Stimulated activated CD4-positive, alpha-beta T cell treated with anti-CD3 and anti-CD28 coated beads, TNF-alpha, amount 100 ng/mL, for 4 hours (primary cell): Measurements from ENCODE around the gene TRPV3.
"Not testable (repeated sequence)": the region's sequence is repeated elsewhere in the genome, so short reads cannot be mapped to it uniquely, and the experiment has no call there.

Source experiments
- DNase-seq, 3 experiments: peaks; one replicate each; pipeline ENCODE4 v3.0.0-alpha.2; 2020; ENCODE audit warnings: low read depth in 3 of 3

TRPV3 gene

DNA sequence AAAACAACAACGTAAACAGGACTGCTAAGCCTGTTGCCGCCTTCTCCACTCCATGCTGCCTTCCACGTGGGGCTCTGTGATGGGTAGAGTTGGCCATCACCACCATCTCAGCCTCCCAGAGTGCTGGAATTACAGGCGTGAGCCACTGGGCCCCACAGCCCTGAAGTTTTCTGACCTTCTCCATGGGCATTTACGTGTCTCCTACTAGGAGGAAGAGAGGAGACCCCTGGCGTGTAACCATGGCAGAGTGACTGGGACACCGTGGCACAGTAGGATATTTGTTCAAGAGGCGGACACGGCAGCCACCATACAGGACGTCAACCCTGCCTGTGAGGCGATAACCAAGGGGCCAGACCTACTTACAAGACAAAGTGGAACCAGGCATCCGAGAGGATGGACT, 31.1 kb downstream of the TRPV3 start:
- no peak for DNase-seq

GRCh38 chr17:3524024-3524423, 33.6 kb downstream of the TRPV3 start:
- DNase-seq, result no peak

- not testable (repeated sequence) for DNase-seq
Measured at GRCh38 chr17:3519472-3519871, 38.1 kb downstream of the TRPV3 start.

GRCh38 chr17:3514873-3515272, 42.7 kb downstream of the TRPV3 start:
- DNase-seq, result no peak

- not testable (repeated sequence) for DNase-seq
Measured at GRCh38 chr17:3514167-3514566, 43.4 kb downstream of the TRPV3 start.

DNA sequence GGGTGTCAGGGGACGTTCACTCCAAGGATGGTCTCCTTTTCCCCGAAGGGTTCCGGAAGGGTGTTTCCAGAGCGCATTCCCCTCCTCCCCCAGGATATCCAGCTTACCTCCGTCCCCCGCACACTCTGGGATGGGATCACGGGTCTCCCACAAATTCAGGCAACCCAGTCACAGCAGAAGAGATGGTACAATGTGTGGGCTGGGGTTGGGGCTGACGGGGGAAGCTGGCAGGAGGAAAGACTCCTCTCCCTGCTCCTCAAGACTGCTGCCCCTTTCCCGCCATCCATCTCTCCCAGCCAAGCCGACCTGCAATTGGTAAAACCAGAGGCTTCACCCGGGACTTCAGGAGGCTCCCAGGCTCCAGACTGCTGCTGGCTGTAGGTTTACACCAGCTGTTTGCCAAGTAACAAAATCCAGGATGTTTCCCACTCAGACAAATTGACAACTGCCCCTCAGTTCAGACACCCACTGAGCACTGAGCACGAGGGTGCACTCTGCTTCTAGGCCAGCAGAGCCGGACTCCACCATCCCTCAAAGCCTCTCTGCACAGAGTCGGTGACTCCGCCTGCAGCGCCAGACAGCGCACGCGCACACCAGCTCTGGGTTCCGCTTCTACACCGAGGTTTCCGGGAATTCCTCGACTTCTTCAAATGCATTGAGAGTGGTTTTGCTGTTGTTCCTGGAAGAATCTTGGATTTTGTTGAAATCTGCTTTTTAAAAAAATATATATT, 44.1 kb downstream of the TRPV3 start:
- DNase-seq, result no peak

DNA sequence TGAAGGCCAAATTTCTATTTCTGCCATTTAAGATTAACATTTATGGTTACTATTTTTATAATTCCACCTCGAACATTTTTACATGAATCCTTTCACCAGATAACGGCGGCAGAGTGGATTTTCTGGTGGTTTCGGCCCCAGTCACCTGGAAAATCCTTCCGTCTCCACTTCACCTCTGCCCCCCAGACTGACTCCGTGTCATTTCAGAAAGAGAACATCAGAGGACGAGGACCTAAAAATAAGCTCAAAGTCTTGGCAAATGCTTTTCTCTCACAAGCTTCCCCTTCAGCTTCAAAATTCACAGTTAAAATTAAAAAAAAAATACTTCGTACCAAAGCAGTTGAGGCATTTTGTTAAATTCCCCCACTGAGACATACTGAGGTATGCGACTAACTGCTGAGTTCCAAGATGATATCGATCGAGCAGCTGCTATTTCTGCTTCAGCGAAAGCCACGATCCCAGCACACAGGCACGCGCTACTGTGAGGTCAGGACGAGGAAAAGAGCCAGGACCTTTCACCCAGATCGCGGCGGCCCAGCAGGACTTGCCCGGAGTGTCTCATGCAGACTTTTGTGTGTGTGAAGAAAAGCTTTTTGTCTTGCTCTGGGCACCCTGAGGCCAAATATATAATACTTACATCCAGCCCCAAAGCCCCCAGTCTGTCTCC, 45.0 kb downstream of the TRPV3 start:
- DNase-seq, result no peak

DNA sequence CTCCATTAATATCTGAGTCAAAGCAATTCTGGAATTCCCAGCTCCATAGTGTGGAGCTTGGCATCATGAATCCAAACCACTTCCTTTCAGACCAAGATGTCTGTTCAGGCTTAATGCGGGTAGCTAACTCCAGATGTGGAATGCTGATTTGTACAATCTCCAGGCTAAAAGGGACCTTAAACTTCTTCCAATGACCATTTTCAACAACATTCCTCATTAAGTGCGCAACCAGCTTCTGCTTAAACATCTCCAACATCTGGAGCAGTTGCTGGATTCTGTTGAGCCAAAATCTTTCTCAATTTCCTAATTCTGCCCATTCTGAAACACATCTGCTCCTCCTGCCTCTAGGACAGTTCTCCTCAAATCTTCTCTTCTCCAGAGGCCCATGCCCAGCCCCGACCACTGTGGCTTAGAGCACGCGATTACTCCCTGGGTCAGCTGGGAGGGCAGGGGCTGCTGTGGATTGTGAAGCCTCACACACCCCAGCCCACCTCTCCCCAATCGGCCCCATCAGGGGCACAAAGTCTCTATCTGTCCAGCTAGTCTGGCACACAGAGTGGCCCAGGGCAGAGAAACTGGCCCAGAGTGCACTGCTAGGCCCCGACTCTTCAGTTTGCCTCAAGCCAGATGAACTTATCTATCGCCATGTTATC, 45.6 kb downstream of the TRPV3 start:
- no peak for DNase-seq

DNA sequence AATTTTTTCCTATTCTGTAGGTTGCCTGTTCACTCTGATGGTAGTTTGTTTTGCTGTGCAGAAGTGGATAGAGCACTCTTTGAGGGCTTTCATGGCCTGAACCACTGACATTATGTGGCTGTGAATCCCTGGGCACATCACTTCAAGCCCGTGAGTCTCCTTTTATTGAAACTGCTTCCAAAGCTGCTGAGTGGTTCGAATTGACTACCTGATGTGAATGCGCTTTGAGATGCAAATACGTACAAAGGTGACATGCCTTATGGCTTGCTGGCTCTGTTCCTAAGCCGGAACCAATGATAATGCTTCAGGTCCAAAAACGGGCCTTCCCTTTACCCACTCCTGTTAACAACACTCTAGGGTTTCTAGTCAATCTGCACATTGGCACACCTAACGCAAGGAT, 47.5 kb downstream of the TRPV3 start:
- DNase-seq, result no peak

DNA sequence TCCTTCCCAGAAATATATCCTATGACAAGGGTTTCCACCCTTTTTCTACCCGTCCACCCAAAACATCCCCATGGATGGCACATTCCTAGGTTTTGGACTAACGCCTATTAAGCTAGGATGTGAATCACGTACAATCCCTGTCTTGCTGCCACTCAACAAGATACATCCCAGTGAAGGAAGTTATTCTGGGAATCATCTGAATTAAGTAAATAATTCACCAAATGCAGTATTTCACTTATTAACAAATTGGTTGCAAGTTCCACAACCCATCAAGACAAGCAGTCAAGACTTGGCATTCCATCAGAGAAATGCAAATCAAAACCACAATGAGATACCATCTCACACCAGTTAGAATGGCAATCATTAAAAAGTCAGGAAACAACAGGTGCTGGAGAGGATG, 49.7 kb downstream of the TRPV3 start:
- DNase-seq, result no peak

DNA sequence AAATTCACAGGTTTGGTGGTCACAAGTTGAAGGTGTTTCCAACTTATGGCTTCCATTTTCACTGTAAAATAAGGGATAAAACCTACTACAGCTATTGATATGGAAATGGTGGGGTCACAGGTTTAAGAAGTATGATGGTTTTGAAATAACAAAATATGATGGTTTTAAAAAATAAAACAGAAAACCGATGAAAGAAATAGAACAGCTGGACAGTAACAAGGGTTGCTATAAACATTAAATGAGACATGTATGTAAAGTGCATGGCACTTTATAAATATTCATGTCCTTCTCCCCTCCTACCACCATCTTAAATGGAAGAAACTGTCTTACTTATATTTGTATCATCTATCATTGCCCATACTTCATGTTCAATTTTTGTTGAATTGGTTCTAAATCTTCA, 50.5 kb downstream of the TRPV3 start:
- DNase-seq, result no peak

DNA sequence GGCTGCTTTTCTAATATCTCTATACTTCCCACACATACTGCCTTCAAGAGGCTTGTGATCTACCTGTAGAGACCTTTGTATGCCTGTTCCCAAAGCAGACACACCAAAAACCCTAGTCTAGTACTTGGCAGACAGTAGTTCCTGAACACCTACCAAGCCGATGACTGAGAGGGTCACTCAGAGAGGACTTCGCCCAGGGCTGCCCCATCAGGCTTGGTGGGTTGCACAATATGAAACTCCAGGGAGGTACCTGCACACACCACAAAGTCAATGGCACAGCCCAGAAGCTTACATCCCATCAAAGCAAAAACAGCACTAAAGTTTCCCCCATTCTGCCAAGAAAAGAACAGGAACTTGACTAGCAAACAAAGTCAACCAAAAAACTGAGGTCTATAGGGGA, 51.6 kb downstream of the TRPV3 start:
- no peak for DNase-seq

DNA sequence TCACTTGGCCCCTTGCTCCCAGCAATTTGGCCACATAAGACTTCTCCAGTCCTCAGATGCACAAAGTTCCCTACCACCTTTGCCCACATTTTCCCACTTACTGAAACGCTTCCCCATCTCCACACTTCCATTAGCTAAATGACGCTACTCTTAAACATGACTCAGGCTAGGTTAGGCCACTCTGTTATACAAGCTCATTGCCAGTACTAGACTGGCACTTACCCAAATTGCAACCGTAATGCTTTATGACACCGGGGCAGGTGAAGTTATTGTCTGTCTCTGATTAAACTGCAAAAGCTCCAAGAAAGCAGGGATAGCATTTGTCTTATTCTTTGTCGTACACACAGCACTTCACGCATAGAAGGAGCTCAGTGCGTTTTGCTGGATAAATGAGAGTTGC, 52.6 kb downstream of the TRPV3 start:
- DNase-seq, result no peak

DNA sequence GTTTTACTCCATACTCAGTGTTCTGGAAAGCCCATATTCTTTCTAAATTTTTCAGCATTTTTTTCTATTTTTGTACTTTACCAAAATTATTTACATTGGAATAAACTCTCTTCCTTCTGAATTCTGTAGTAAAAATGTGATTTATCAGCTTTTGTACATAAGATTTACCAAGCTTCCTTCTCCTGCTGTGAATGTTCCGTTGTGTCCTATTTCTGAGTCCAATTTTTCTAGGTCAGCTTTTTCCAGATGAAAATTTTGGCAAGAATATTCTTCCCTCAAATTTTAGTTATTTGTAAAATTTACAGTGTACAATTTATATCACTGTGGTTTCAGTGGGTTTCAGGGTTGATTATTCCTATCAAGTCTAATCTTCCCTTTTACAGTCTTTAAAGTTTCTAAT, 54.3 kb downstream of the TRPV3 start:
- DNase-seq, result no peak

DNA sequence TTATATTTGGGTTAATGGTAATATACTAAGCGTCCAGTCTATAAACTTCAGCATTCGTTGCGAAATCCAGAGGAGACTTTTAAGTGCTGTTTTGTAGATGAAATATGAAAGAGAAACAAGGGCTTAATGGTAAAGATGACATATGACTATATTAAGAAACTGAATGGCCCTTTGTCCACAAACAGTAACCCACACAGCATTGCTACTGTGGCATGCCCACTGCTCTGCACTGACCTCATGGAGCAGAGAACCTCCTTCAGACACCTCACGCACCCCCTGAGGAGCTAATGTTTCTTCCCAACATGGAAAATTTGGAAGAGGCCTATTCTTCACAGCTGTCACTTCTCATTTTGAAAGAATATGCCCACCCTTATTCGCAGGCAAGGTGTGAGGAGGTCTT, 55.1 kb downstream of the TRPV3 start:
- no peak for DNase-seq

- no peak for DNase-seq
Measured at GRCh38 chr17:3501344-3501743, 56.3 kb downstream of the TRPV3 start.

DNA sequence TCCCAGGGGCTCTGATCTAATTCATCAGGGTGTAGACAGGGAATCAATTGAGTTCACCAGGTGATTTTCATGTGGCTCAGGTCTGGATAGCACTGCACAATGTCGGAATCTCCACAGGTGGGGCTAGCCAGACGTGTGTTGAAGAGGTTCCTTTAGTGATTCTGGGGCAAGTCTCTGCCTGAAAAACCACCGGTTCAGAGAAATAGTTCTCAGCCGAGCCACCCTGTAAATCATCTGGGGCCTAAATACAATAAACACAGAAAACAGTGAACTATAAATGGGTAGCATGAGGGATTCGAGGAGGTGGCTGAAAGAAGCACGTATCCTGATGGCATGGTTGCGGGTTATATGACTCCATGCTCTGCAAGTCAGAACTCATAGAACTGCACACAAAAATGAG, 60.5 kb downstream of the TRPV3 start:
- no peak for DNase-seq

- no peak for DNase-seq
Measured at GRCh38 chr17:3485481-3486068, 72.0 kb downstream of the TRPV3 start.

- DNase-seq, result no peak
Measured at GRCh38 chr17:3482852-3483251, 74.8 kb downstream of the TRPV3 start.

DNA sequence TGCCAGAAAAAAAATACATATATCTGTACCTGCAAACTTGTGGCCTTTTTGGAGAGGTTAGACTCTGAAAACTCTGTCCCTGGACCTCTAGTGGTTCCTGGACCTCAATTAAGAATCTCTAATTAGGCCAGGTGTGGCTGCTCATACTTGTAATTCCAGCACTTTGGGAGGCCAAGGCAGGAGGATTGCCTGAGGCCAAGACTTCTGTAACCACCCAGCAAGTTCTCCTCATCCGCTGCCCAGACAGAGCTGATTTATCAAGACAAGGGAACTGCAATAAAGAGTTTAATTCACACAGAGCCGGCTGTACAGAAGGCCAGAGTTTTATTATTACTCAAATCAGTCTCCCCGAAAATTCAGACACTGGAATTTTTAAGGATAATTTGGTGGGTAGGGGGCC, 77.6 kb downstream of the TRPV3 start:
- no peak for DNase-seq

- DNase-seq, result no peak
Measured at GRCh38 chr17:3475812-3476610, 81.6 kb downstream of the TRPV3 start, which contains the start of gene ASPA. TSS of gene ASPA (plus strand) at chr17:3475997. CDS start at chr17:3476160, 163 bp downstream.

DNA sequence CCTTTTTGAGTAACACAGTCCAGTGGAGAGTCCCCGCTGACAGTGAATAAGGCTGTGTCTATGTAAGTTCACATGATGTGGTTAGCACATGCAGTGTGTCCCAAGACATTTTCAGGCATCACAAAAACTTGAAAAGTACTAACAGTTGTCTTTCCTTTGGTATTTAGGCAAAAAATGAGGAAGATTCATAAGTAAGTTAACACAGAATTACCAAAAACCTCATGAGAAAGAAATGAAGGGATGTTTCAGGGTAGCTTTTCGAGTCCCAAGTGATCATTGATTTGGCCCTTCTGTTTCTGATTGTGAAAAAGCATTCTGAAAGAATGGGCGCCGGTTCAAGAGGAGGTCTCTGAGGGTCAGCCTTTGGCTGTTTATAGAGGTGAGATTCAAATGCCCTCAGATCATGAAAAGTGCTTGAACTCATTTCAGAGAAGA, 82.3 kb downstream of the TRPV3 start:
- DNase-seq, result no peak
